HCT116 (cell line): ENCODE data around the gene NMS. TPM values are rescaled to one million over a fixed set of nuclear protein-coding genes. Genes with fewer than 3 reads are reported as not detected.

Experiments used
- ATAC-seq: fragments of 200-7000 bp; cut with Tn5 transposase; 2 replicates; pipeline ENCODE4 v1.9.1; 2020; ENCODE audit warnings: mild to moderate bottlenecking, moderate library complexity
- BruUV-seq: library from RNA; stranded (reverse); fragments of 400-500 nt; replicated peaks from 2 replicates; lab custom pipeline; 2021; lab: Mats Ljungman, UMichigan
- CTCF ChIA-PET: fragments of 300-600 bp; sonication (Branson Sonifier 250); formaldehyde crosslinking; loops from one replicate; lab custom pipeline; 2021; ENCODE audit warnings: antibody characterized with exemption; lab: Charles Lee
- POLR2A ChIA-PET: fragments of 300-600, 350-600 bp; sonication (Branson Sonifier 250); formaldehyde crosslinking; loops from one replicate; lab custom pipeline; 2021; ENCODE audit warnings: antibody characterized with exemption; lab: Charles Lee
- RAD21 ChIA-PET, 2 experiments: fragments of 300-600 bp; sonication (Branson Sonifier 250); formaldehyde crosslinking; loops; one replicate each; lab custom pipeline; 2023; ENCODE audit warnings: low total read pairs in 2 of 2; ENCODE audit not compliant: uncharacterized antibody in 2 of 2, unreplicated experiment in 2 of 2, low non-redundant PET in 1 of 2; lab: Charles Lee
- DNase-seq: peaks from one replicate; pipeline ENCODE4 v3.0.0-alpha.2; 2010; ENCODE audit warnings: low read depth, low spot score
- H2AFZ ChIP-seq: fragments of 200-600 bp; shearing (Covaris generic), sonication (generic); 2 replicates; pipeline ENCODE4 v1.6.1; 2017; ENCODE audit warnings: low read depth, mixed run types, mixed read lengths, antibody characterized with exemption, low read length; ENCODE audit not compliant: poor library complexity, severe bottlenecking
- H3K27ac ChIP-seq: 2 replicates; pipeline ENCODE4 v1.5.1; 2012; ENCODE audit warnings: low read depth, low read length
- H3K27me3 ChIP-seq: fragments of 200-600 bp; sonication (generic); 2 replicates; pipeline ENCODE4 v1.6.1; 2016; ENCODE audit warnings: mixed run types, low read length, mixed read lengths; ENCODE audit not compliant: insufficient read depth
- H3K36me3 ChIP-seq, 2 experiments: fragments of 200-500 bp in 1 of 2; fragments of 200-600 bp in 1 of 2; sonication (Bioruptor generic) in 1 of 2; sonication (generic) in 1 of 2; 2 replicates each; pipeline versions ENCODE4 v1.5.1 to v1.6.1; 2014 to 2016; ENCODE audit warnings: low read length in 2 of 2, inconsistent platforms in 1 of 2, mixed read lengths in 1 of 2, mixed run types in 1 of 2; ENCODE audit not compliant: insufficient read depth in 2 of 2, control insufficient read depth in 1 of 2
- H3K4me1 ChIP-seq, 2 experiments: fragments of 200-600 bp in 1 of 2; sonication (generic) in 1 of 2; 2 replicates each; pipeline versions ENCODE4 v1.5.1 to v1.6.1; 2012 to 2017; ENCODE audit warnings: low read length in 2 of 2, inconsistent platforms in 1 of 2, mild to moderate bottlenecking in 1 of 2, mixed read lengths in 1 of 2, mixed run types in 1 of 2, moderate library complexity in 1 of 2; ENCODE audit not compliant: insufficient read depth in 2 of 2, control insufficient read depth in 1 of 2
- H3K4me2 ChIP-seq: fragments of 200-600 bp; sonication (generic); 2 replicates; pipeline ENCODE4 v1.6.1; 2017; ENCODE audit warnings: mixed run types, low read length, mixed read lengths
- H3K4me3 ChIP-seq, 2 experiments: fragments of 200-600 bp in 1 of 2; sonication (generic) in 1 of 2; replicated peaks in 1 of 2; 2 replicates each; pipeline ENCODE4 v1.5.1; 2011 to 2016; ENCODE audit warnings: low read length in 2 of 2, control low read depth in 1 of 2, low read depth in 1 of 2, mild to moderate bottlenecking in 1 of 2, mixed read lengths in 1 of 2, mixed run types in 1 of 2
- H3K79me2 ChIP-seq: fragments of 200-600 bp; sonication (generic); 2 replicates; pipeline ENCODE4 v1.6.1; 2017; ENCODE audit warnings: mild to moderate bottlenecking, mixed run types, low read length, moderate library complexity, mixed read lengths; ENCODE audit not compliant: insufficient read depth
- H3K9ac ChIP-seq: fragments of 200-600 bp; sonication (generic); 2 replicates; pipeline ENCODE4 v1.6.1; 2016; ENCODE audit warnings: low read length, mixed read lengths
- H3K9me2 ChIP-seq: fragments of 200-600 bp; sonication (generic), shearing (Covaris generic); 2 replicates; pipeline ENCODE4 v1.6.1; 2017; ENCODE audit warnings: mixed run types, mild to moderate bottlenecking, moderate library complexity; ENCODE audit not compliant: insufficient read depth
- H3K9me3 ChIP-seq, 2 experiments: fragments of 200-500 bp in 1 of 2; fragments of 200-600 bp in 1 of 2; sonication (Bioruptor generic) in 1 of 2; sonication (generic) in 1 of 2; 2 replicates each; pipeline ENCODE4 v1.6.1; 2014 to 2017; ENCODE audit warnings: low read length in 2 of 2, mixed read lengths in 2 of 2, inconsistent platforms in 1 of 2, low read depth in 1 of 2, mild to moderate bottlenecking in 1 of 2, mixed run types in 1 of 2, moderate library complexity in 1 of 2; ENCODE audit not compliant: control insufficient read depth in 1 of 2, insufficient read depth in 1 of 2
- H4K20me1 ChIP-seq: fragments of 200-600 bp; sonication (generic), shearing (Covaris generic); 2 replicates; pipeline ENCODE4 v1.6.1; 2017; ENCODE audit warnings: mixed run types, mild to moderate bottlenecking, moderate library complexity; ENCODE audit not compliant: insufficient read depth
- ATF3 ChIP-seq: IDR thresholded peaks from 2 replicates; pipeline ENCODE4 v1.6.1; 2012
- CEBPB ChIP-seq: IDR thresholded peaks from 2 replicates; pipeline ENCODE4 v1.6.1; 2012; ENCODE audit warnings: low read depth
- CTCF ChIP-seq, 3 experiments: fragments of 200-600 bp in 1 of 3; sonication (generic) in 1 of 3; IDR thresholded peaks in 2 of 3; conservative IDR thresholded peaks in 1 of 3; 2 replicates each; pipeline ENCODE4 v1.5.1; 2012 to 2017; ENCODE audit warnings: low read depth in 2 of 3, low read length in 2 of 3, antibody characterized with exemption in 1 of 3, borderline replicate concordance in 1 of 3, control low read depth in 1 of 3, mild to moderate bottlenecking in 1 of 3, mixed read lengths in 1 of 3, mixed run types in 1 of 3, moderate library complexity in 1 of 3; ENCODE audit not compliant: insufficient read depth in 1 of 3
- EGR1 ChIP-seq: IDR thresholded peaks from 2 replicates; pipeline ENCODE4 v1.6.1; 2012; ENCODE audit warnings: low read depth
- EZH2 ChIP-seq: fragments of 200-600 bp; sonication (generic); IDR thresholded peaks from 2 replicates; pipeline ENCODE4 v1.6.1; 2017; ENCODE audit warnings: antibody characterized with exemption, mixed run types
- EZH2phosphoT487 ChIP-seq: fragments of 200-600 bp; IDR thresholded peaks from 2 replicates; pipeline ENCODE4 v1.6.1; 2018; ENCODE audit warnings: antibody characterized with exemption, borderline replicate concordance
- JUND ChIP-seq: IDR thresholded peaks from 2 replicates; pipeline ENCODE4 v1.6.1; 2012
- MAX ChIP-seq: IDR thresholded peaks from 2 replicates; pipeline ENCODE4 v1.6.1; 2012
- POLR2AphosphoS5 ChIP-seq: IDR thresholded peaks from 2 replicates; pipeline ENCODE4 v1.6.1; 2011; ENCODE audit warnings: mild to moderate bottlenecking, low read depth, low read length, moderate library complexity
- RAD21 ChIP-seq: IDR thresholded peaks from 2 replicates; pipeline ENCODE4 v1.6.1; 2012; ENCODE audit warnings: low read depth, mild to moderate bottlenecking
- SIN3A ChIP-seq: IDR thresholded peaks from 2 replicates; pipeline ENCODE4 v1.6.1; 2012; ENCODE audit warnings: low read depth
- ZNF274 ChIP-seq: fragments of 200-500 bp; sonication (Bioruptor generic); IDR thresholded peaks from 2 replicates; pipeline ENCODE4 v1.6.1; 2014; ENCODE audit warnings: mild to moderate bottlenecking, low read depth, low read length, inconsistent platforms
- intact Hi-C: fragments of 100-400 bp; cut with micrococcal nuclease; formaldehyde crosslinking; loops from 2 replicates; pipeline ENCODE4 v1.10.0; 2022
- total RNA-seq: library from RNA; stranded (reverse); gene quantifications from one replicate; pipeline ENCODE4 v1.2.1, GENCODE V29; 2021; ENCODE audit not compliant: unreplicated experiment

Gene NMS
- total RNA-seq, 1 experiment from 2014 or later, result not detected

GRCh38 chr2:100446696-100447095 is 23.6 kb upstream of the NMS start:
- no peak overlapping the region for H3K4me3 ChIP-seq
- CTCF ChIA-PET, result no interaction called here
- H3K4me1 ChIP-seq, result no peaks in the 10 kb centered on the region
- no peaks in the 10 kb centered on the region for H4K20me1 ChIP-seq
- TF ChIP-seq RAD21, result no peak
- no peak for TF ChIP-seq ATF3
- TF ChIP-seq ZNF274, result no peak
- TF ChIP-seq CTCF (IDR thresholded peaks at IDR 0.05 in 2 of 3, conservative IDR thresholded peaks at IDR 0.05 in 1 of 3; ENCODE audit: borderline replicate concordance in 1 of 3, insufficient read depth in 1 of 3, low read depth in 2 of 3, low read length in 2 of 3), result no peak
- TF ChIP-seq MAX, result no peak
- TF ChIP-seq POLR2AphosphoS5, result no peak
- no peaks in the 10 kb centered on the region for H3K79me2 ChIP-seq
- ATAC-seq, result no peak
- H3K27me3 ChIP-seq, result no peaks in the 10 kb centered on the region
- no peak overlapping the region for H3K27ac ChIP-seq
- no peak overlapping the region for H2AFZ ChIP-seq
- no peak overlapping the region for H3K4me2 ChIP-seq
- RAD21 ChIA-PET, result no interaction called here
- no TSS peak for BruUV-seq
- intact Hi-C loops, result no loop called here
- no peaks in the 10 kb centered on the region for H3K36me3 ChIP-seq
- H3K9me2 ChIP-seq, result no peaks in the 10 kb centered on the region
- DNase-seq, result no peak
- H3K9ac ChIP-seq, result no peak overlapping the region
- no peaks in the 10 kb centered on the region for H3K9me3 ChIP-seq
- POLR2A ChIA-PET, result no interaction called here

- RAD21 ChIA-PET, result no interaction called here
- no peak overlapping the region for H3K27ac ChIP-seq
Observed at GRCh38 chr2:100451092-100451491, 19.2 kb upstream of the NMS start.

More at GRCh38 chr2:100451092-100451491, 19.2 kb upstream of the NMS start:
- DNase-seq (no peak), ATAC-seq (no peak)
- no peak overlapping the region for H2AFZ ChIP-seq
- intact Hi-C loops, result no loop called here
- CTCF ChIA-PET, result no interaction called here
- no peaks in the 10 kb centered on the region for H4K20me1 ChIP-seq
- BruUV-seq, result no TSS peak
- H3K9me3 ChIP-seq, result no peaks in the 10 kb centered on the region
- H3K36me3 ChIP-seq, result no peaks in the 10 kb centered on the region
- no peak for TF ChIP-seq EZH2
- no peak for TF ChIP-seq EGR1
- no peak for TF ChIP-seq RAD21
- no peak for TF ChIP-seq POLR2AphosphoS5
- no peak for TF ChIP-seq SIN3A
- TF ChIP-seq EZH2phosphoT487, result no peak
- no peak for TF ChIP-seq ZNF274
- no peak for TF ChIP-seq CEBPB
- TF ChIP-seq JUND, result no peak
- TF ChIP-seq ATF3, result no peak
- no peaks in the 10 kb centered on the region for H3K27me3 ChIP-seq
- POLR2A ChIA-PET, result no interaction called here
- H3K4me1 ChIP-seq, result no peaks in the 10 kb centered on the region
- no peaks in the 10 kb centered on the region for H3K9me2 ChIP-seq
- no peak overlapping the region for H3K4me3 ChIP-seq
- no peak overlapping the region for H3K9ac ChIP-seq
- H3K79me2 ChIP-seq, result no peaks in the 10 kb centered on the region
- no peak overlapping the region for H3K4me2 ChIP-seq
